Body of pancreas (tissue), 4 donors: ENCODE data around the gene KCNMB2.

ENCODE experiments used
- POLR2A ChIP-seq, 3 donors: fragments of 450-650 bp; IDR thresholded peaks; one replicate each; pipeline ENCODE4 v1.6.1; 2016; ENCODE audit warnings: antibody characterized with exemption in 3 of 3, mild to moderate bottlenecking in 2 of 3
- TF ChIP-seq, protein P1 (sequence below), 7 experiments: fragments of 450-650 bp in 4 of 7; fragments of 200-600 bp in 3 of 7; sonication (generic) in 3 of 7; IDR thresholded peaks; one replicate each; pipeline ENCODE4 v1.5.1; 2016 to 2019; ENCODE audit warnings: antibody characterized with exemption in 7 of 7

DNA sequence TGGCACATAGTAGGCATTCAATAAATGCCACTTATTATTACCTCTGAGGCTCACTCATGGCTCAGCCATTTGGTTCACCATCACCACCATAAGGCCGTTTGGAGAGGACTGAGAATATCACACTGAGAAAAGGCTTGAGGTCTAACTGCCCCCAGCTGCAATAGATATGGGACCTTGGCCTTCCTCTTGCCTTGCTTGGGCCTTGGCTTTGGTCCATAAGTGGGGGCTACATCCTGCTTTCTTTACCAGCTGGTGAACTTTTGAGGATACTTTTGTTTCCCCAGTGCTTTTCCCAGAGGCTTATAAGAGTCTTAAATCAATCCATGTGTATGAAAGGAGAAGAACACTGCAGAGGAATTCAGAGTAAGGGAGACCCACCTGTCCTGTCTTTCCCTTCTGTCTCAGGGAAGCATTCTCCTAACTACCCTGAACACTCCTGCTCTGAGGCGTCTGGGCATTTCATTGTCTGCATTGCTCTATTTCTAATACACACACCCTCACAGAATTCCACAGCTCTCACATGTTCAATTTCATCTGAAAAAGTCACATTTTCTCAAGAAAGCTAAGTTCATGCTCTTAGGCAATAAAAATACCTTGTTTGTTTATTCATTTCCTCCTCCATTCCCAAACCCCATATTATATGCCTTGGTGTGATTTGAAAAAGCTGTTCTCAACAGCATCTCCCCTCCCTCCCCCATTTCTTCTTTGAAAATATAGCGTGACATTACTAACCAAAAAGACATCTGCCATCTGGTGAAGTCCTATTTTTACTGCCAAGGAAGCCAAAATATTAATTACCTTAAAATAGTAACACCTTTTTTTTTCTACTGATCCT, 22.5 kb upstream of the KCNMB2 start:
- TF ChIP-seq, protein P1, sequence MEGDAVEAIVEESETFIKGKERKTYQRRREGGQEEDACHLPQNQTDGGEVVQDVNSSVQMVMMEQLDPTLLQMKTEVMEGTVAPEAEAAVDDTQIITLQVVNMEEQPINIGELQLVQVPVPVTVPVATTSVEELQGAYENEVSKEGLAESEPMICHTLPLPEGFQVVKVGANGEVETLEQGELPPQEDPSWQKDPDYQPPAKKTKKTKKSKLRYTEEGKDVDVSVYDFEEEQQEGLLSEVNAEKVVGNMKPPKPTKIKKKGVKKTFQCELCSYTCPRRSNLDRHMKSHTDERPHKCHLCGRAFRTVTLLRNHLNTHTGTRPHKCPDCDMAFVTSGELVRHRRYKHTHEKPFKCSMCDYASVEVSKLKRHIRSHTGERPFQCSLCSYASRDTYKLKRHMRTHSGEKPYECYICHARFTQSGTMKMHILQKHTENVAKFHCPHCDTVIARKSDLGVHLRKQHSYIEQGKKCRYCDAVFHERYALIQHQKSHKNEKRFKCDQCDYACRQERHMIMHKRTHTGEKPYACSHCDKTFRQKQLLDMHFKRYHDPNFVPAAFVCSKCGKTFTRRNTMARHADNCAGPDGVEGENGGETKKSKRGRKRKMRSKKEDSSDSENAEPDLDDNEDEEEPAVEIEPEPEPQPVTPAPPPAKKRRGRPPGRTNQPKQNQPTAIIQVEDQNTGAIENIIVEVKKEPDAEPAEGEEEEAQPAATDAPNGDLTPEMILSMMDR (IDR thresholded peaks at IDR 0.05): no peak
- TF ChIP-seq POLR2A (IDR thresholded peaks at IDR 0.05): no peak
